Measurements from ENCODE around the gene DOCK9. TPM values are rescaled to one million over a fixed set of nuclear protein-coding genes. Genes with fewer than 3 reads are reported as not detected.
A peak's percentile ranks its signal among the peaks of the same experiment; 100 is the strongest.

Gene DOCK9
- total RNA-seq, 2 donors from 2014 or later, result 25.4 to 26.7 TPM

DNA sequence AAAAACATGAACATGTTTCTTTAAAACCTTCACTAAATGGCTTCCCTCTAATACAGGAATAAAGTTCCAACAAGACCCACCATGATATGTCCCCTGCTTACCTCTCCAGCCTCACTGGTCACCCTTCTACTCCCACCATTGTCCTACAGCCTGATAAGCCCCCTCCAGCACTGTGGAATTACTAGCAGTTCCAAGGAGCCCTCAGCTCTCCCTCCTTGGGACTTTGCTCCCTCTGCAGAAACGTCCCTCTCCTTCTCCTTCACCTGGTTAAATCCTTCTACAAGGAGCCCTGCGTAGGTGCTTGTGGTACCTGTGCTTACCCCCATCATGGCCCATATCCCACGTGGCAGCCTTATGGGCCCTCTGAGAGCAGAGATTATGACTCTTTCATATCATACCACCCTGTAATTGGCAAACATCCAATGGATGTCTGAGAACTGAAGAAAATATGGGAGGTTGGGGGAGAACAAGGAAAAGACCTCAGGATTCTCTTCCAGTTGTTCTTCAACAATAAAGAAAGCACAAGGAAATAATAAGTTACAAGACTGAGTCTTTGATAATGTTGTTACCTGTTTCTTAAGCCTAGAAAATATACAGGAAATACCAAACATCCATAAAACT is 26.1 kb upstream of the DOCK9 start:
- no peaks in the 10 kb centered on the region for H3K9me3 Mint-ChIP-seq
- no peaks in the 10 kb centered on the region for H3K36me3 Mint-ChIP-seq
- no peak for ATAC-seq
- H3K27ac Mint-ChIP-seq, result no peak overlapping the region
- peaks cover 26 to 35% of the 10 kb centered on the region in 2 donors for H3K4me1 Mint-ChIP-seq (ENCODE audit: low read depth in 2 of 2)
- no peak for DNase-seq (ENCODE audit: low spot score)
- peaks cover 0 to 2% of the 10 kb centered on the region in 2 donors for H3K27me3 Mint-ChIP-seq
- H3K4me3 Mint-ChIP-seq, result no peak overlapping the region

DNA sequence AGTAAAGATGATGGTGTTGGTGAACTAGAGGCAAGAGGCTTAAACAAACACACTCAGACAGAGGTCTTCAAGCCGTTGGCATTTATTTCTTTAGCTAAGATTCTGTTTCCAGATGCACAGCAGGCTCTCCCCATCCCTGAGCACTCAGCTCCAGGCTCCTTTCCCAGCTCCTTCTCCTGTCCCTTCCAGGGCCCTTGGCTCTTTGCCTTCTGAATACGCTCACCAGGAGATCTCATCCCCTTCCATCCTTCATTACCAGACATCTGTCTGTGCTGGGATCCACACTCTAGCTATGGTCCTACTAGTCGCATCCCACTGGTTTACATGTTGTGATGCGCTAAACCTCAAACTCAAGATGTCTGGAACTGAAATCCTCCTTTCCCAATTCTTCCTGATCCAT is 25.3 kb upstream of the DOCK9 start:
- H3K9me3 Mint-ChIP-seq, result no peaks in the 10 kb centered on the region
- H3K27ac Mint-ChIP-seq, result no peak overlapping the region
- H3K36me3 Mint-ChIP-seq, result no peaks in the 10 kb centered on the region
- ATAC-seq (no peak), DNase-seq (ENCODE audit: low spot score) (no peak)
- no peak overlapping the region for H3K4me3 Mint-ChIP-seq
- H3K4me1 Mint-ChIP-seq (ENCODE audit: low read depth in 2 of 2), result peaks cover 34 to 43% of the 10 kb centered on the region in 2 donors
- H3K27me3 Mint-ChIP-seq, result peaks cover 0 to 2% of the 10 kb centered on the region in 2 donors

DNA sequence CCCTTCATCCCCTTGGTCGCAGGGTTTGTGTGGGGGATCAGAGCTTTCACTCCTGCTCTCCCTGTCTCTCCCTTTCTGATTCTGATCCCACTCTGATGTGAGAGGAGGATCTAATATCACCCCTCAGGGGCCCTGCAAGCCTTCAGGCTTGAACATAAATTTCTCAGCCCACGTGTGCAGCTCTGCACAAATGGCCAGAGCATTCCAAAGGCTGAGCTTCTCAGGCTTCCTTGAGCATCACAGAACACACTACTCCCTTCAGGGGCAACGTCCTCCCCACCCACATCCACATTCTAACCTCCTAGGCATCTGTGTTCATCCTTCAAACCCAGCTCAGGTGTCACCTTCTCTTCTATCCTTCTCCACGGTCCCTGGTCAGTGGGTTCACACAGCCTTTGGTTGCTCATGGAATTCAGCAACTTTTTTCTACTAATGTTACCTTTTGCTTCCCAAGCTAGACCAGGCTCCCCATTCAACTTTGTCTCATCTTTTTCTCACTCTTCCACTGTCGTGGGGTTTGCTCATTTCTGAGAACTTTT is 24.4 kb upstream of the DOCK9 start:
- peaks cover 37 to 52% of the 10 kb centered on the region in 2 donors for H3K4me1 Mint-ChIP-seq (ENCODE audit: low read depth in 2 of 2)
- H3K9me3 Mint-ChIP-seq, result no peaks in the 10 kb centered on the region
- no peak overlapping the region for H3K27ac Mint-ChIP-seq
- H3K4me3 Mint-ChIP-seq, result no peak overlapping the region
- H3K36me3 Mint-ChIP-seq, result no peaks in the 10 kb centered on the region
- peaks cover 0 to 2% of the 10 kb centered on the region in 2 donors for H3K27me3 Mint-ChIP-seq
- no peak for ATAC-seq
- DNase-seq (ENCODE audit: low spot score), result no peak

DNA sequence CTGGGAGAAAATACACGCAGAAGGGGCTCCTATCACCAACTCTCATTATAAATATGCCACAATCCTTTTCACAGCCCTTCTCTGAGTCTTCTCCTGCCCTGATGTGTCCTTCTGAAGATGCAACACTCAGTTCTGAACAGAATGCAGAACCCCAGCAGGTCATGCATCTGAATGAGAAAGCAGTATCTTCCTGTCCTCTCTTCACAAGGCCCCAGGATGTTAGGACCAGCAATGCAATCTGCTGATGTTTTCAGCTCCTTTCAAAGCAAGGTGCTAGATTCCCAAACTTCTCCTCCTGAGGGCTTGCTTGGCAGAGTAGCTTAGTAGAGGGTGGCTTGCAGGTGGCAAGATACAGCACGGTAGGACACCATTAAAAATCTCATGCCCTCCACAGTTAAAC is 22.3 kb upstream of the DOCK9 start:
- no peak for DNase-seq (ENCODE audit: low spot score)
- Mint-ChIP-seq H3K36me3 (no peaks in the 10 kb centered on the region), H3K4me1 (ENCODE audit: low read depth in 2 of 2) (peaks cover 40 to 53% of the 10 kb centered on the region in 2 donors), H3K4me3 (no peak overlapping the region), H3K27me3 (peaks cover 0 to 2% of the 10 kb centered on the region in 2 donors), H3K9me3 (no peaks in the 10 kb centered on the region), H3K27ac (peak overlapping the region in 1 of 2 donors; percentile 22)
- no peak for ATAC-seq

DNA sequence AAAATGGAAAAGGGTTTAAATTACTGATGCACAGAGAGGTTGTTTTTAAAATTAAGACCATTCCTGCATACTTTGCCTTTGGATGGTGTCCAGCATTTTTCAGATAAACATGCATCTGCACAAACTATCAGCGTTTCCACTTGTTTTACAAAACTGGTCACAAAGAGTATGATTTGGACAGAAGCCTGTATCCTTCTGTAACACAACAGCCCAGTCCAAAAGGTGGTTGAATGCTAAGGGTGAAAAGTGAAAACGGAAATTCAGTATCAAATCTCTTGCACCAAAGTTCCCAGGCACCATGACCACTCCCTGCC is 21.7 kb upstream of the DOCK9 start:
- Mint-ChIP-seq H3K36me3 (no peaks in the 10 kb centered on the region), H3K27ac (no peak overlapping the region), H3K4me3 (no peak overlapping the region)

DNA sequence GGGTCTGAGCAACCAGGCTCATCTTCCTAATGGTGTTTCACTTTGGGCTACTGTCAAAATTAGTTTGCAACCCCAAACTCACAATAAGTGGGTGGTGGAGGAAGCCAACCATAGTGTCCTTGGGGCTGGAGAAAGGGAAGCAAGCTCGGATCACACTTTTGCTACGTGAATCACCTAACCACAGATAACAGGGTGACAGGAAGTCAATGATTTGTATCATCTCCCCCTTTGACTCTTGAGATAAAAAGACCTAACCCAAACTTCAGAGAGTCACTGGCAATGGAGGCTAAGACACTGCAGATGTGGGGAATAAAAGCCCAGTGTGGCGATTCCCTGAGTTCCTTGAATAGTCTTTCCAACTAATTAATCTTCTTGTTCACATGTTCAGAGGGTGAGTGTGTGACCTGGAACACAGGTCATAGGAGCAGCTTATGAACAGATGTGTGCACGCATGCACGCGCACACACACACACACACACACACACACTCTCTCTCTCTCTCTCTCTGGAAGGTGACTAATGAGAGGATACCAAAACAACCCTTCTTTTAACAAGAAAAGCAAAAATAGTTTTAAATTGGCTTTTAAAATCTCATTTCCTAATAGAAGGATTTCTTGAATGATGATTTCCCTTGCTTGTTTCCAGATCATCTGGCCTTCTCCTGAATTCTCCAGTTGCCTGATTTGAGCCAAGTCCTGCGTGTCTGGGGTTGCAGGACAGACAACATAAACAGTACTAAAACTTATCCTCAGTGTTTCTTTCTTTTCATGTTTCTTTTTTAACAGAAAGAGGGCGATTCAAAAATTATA is 21.2 kb upstream of the DOCK9 start:
- no peaks in the 10 kb centered on the region for H3K36me3 Mint-ChIP-seq
- H3K27me3 Mint-ChIP-seq, result peaks cover 0 to 2% of the 10 kb centered on the region in 2 donors
- H3K9me3 Mint-ChIP-seq, result no peaks in the 10 kb centered on the region
- DNase-seq (ENCODE audit: low spot score), result no peak
- H3K4me1 Mint-ChIP-seq (ENCODE audit: low read depth in 2 of 2), result peaks cover 40 to 53% of the 10 kb centered on the region in 2 donors
- ATAC-seq, result peak in 1 of 2 donors; percentile 47
- H3K27ac Mint-ChIP-seq, result no peak overlapping the region
- no peak overlapping the region for H3K4me3 Mint-ChIP-seq

More for the DNA sequence above, 21.7 kb upstream of the DOCK9 start:
- peaks cover 40 to 53% of the 10 kb centered on the region in 2 donors for H3K4me1 Mint-ChIP-seq (ENCODE audit: low read depth in 2 of 2)
- ATAC-seq (no peak), DNase-seq (ENCODE audit: low spot score) (no peak)
- peaks cover 0 to 2% of the 10 kb centered on the region in 2 donors for H3K27me3 Mint-ChIP-seq
- no peaks in the 10 kb centered on the region for H3K9me3 Mint-ChIP-seq

DNA sequence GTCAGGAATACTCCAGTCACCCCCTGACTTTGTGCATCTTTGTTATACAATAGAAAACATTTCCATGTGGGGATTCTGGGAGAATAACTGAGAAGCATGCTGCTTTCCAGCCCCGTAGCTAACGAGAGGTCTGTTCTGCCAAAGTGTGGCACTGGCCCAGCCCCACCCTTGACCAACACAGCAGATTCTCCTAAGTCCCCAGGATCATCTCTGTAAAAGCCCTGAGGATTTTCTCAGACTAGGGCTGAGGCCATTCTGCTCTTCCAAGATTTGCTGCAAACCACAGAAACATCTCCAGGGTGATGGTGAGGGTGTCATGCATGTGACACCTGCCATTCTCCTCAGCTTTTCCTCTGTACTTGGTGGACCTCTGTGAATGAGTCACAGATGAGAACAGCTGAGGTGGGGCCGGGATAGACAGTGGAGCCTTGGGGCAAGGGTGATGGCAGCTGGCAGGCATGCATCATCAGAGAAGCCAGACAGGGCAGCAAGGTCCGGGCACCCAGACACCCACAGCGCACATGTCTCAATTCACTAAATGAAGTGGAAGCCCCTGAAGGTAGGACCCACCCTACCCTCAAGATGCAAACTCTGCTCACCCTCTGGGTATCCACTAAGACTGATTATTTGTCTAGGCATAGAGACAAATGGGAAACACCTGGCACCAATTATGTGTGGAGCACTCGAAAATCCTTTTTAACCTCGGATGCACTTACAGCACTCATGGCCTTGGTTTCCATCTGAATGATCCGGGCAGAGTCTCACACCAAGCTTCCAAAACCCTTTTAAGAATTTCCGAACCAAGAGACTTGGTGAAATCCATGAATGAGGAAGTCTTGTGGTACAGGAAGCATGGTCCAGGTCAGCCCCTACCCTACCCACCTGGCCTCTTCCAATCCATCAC is 20.1 kb upstream of the DOCK9 start:
- H3K36me3 Mint-ChIP-seq, result no peaks in the 10 kb centered on the region
- peaks cover 0 to 2% of the 10 kb centered on the region in 2 donors for H3K27me3 Mint-ChIP-seq
- H3K27ac Mint-ChIP-seq, result no peak overlapping the region
- no peak overlapping the region for H3K4me3 Mint-ChIP-seq
- peaks cover 40 to 44% of the 10 kb centered on the region in 2 donors for H3K4me1 Mint-ChIP-seq (ENCODE audit: low read depth in 2 of 2)
- ATAC-seq (no peak), DNase-seq (ENCODE audit: low spot score) (no peak)
- H3K9me3 Mint-ChIP-seq, result no peaks in the 10 kb centered on the region

DNA sequence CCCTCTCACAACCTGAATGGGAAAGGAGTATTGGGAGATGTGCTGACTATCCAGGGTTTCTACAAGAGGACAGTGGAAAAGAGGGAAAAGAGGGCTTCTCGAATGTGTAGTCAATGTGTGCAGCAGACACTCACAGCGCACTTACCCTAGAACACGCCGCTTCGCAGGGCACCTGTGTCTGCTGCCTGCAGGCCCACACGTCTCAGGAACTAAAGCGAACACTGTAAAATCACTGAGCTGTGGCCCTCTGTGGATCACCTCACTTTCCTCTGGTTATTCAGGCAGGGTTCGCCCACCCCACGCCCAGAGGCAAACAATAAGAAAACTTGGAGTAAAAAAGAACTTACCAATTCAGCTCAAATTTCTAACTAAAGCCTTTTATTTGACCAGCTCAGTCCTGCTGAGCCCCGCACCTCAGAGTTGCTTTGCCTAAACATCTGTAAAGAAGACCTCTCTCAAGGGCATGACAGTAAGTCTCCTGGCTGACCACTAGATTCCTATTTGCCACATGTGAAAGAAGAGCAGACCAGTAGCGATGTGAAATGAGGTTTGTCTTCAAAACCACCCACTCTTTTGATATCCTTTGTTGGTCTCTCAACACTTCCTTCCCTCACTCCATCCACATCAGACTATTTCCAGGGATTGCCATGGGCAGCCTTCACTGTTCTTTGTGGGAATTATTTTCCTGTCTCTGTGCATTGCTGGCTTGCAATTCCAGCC is 19.3 kb upstream of the DOCK9 start:
- no peak overlapping the region for H3K4me3 Mint-ChIP-seq
- no peak for DNase-seq (ENCODE audit: low spot score)
- no peaks in the 10 kb centered on the region for H3K36me3 Mint-ChIP-seq
- H3K27ac Mint-ChIP-seq, result no peak overlapping the region
- peaks cover 0 to 2% of the 10 kb centered on the region in 2 donors for H3K27me3 Mint-ChIP-seq
- ATAC-seq, result no peak
- H3K9me3 Mint-ChIP-seq, result no peaks in the 10 kb centered on the region
- peaks cover 35 to 40% of the 10 kb centered on the region in 2 donors for H3K4me1 Mint-ChIP-seq (ENCODE audit: low read depth in 2 of 2)

DNA sequence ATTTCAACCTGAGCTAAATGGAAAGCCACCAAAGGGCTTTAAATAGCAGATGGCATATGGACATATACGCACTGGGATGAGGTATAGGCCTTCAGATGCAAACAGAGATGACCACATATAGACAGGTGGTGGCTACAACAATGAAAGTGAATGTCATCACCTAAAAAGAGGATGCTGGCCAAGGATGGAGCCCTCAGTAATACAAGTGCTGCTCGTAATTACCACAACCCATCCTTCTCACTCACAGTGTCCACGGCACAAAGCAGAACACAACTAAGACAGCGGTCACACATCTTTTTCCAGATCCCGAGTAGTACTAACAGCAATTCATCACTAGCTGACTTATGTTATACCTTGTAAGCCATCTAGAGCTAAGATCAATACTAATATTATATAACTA is 18.2 kb upstream of the DOCK9 start:
- Mint-ChIP-seq H3K4me1 (ENCODE audit: low read depth in 2 of 2) (peaks cover 30 to 37% of the 10 kb centered on the region in 2 donors), H3K27me3 (peaks cover 0 to 2% of the 10 kb centered on the region in 2 donors), H3K9me3 (no peaks in the 10 kb centered on the region), H3K27ac (no peak overlapping the region), H3K36me3 (no peaks in the 10 kb centered on the region), H3K4me3 (no peak overlapping the region)
- no peak for DNase-seq (ENCODE audit: low spot score)
- no peak for ATAC-seq

DNA sequence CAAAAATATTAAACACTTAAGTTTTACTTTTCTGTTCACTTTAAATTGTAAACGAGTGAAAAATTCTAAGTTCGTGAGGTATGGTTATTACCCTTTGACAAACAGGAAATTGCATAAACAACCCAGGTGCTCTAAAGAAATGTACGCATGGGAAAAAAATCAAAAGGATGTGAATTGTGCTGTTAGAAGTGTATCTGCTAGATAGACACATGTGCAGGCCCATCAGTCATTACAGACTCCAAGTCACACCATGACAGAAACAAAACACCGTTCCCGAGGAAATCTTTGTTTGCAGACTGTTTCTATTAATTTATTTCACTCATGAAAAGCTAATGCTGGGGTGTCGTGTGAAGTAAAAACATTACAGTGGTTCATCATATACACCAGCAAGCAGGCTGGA is 17.0 kb upstream of the DOCK9 start:
- no peak overlapping the region for H3K4me3 Mint-ChIP-seq
- H3K4me1 Mint-ChIP-seq (ENCODE audit: low read depth in 2 of 2), result peaks cover 21 to 27% of the 10 kb centered on the region in 2 donors
- no peaks in the 10 kb centered on the region for H3K9me3 Mint-ChIP-seq
- DNase-seq (ENCODE audit: low spot score) (no peak), ATAC-seq (no peak)
- no peaks in the 10 kb centered on the region for H3K36me3 Mint-ChIP-seq
- no peak overlapping the region for H3K27ac Mint-ChIP-seq
- H3K27me3 Mint-ChIP-seq, result peaks cover 0 to 2% of the 10 kb centered on the region in 2 donors

DNA sequence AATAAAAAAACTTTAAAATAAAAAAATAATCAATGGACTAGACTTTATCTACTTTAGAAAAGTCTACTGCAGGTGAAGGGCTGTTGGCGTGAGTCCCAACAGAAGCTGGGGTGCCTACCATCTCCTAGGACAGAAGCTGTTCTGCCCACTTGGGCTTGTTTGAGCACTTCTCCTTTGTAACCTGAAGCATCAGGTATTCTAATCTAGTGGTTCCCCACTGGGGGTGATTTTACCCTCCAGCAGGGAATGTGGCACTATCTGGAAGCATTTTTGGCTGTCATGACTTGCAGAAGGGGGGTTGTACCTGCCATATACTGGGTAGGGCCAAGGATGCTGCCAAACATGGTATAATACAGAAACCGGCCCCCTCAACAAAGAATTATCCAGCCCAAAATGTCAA is 16.2 kb upstream of the DOCK9 start:
- H3K27me3 Mint-ChIP-seq, result no peaks in the 10 kb centered on the region
- no peak overlapping the region for H3K4me3 Mint-ChIP-seq
- ATAC-seq (no peak), DNase-seq (ENCODE audit: low spot score) (no peak)
- no peaks in the 10 kb centered on the region for H3K9me3 Mint-ChIP-seq
- no peak overlapping the region for H3K27ac Mint-ChIP-seq
- H3K4me1 Mint-ChIP-seq (ENCODE audit: low read depth in 2 of 2), result peaks cover 15 to 19% of the 10 kb centered on the region in 2 donors
- H3K36me3 Mint-ChIP-seq, result no peaks in the 10 kb centered on the region

DNA sequence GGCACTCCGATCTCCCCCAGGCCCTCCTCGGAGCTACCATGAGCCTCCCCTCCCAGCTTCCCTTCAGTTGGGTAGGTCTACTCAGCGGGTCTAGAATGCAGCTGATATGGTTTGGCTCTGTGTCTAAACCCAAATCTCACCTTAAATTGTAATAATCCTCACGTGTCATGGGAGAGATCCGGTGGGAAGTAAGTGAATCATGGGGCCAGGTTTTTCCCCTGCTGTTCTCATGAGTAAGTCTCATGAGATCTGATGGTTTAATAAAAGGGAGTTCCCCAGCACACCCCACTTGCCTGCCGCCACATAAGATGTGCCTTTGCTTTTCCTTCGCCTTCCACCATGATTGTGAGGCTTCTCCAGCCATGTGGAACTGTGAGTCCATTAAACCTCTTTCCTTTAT is 14.5 kb upstream of the DOCK9 start:
- Mint-ChIP-seq H3K27me3 (no peaks in the 10 kb centered on the region), H3K4me3 (no peak overlapping the region), H3K4me1 (ENCODE audit: low read depth in 2 of 2) (peaks cover 2 to 4% of the 10 kb centered on the region in 2 donors), H3K27ac (no peak overlapping the region), H3K9me3 (no peaks in the 10 kb centered on the region), H3K36me3 (no peaks in the 10 kb centered on the region)
- ATAC-seq, result no peak
- no peak for DNase-seq (ENCODE audit: low spot score)

DNA sequence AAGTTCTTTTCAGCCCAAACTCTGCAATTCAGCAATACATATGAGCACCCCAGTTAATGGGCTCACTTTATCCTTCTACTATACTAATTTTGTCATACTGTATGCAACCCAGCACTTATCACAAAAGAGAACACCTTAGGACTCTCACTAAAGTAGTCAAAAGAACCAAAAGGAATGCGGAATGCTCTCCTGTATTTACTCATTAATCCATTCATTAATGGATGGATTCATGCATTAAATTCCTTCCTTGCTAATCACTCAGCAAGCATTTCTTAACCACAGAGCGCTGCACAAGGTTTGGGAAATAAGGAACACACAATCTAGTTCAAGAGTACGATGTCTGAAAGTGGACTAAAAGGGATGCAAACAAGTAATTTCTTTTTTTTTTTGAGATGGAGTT is 12.8 kb upstream of the DOCK9 start:
- no peaks in the 10 kb centered on the region for H3K4me1 Mint-ChIP-seq (ENCODE audit: low read depth in 2 of 2)
- no peak overlapping the region for H3K27ac Mint-ChIP-seq
- no peaks in the 10 kb centered on the region for H3K36me3 Mint-ChIP-seq
- no peaks in the 10 kb centered on the region for H3K9me3 Mint-ChIP-seq
- no peaks in the 10 kb centered on the region for H3K27me3 Mint-ChIP-seq
- DNase-seq (ENCODE audit: low spot score) (no peak), ATAC-seq (no peak)
- H3K4me3 Mint-ChIP-seq, result no peak overlapping the region

Data from natural killer cell treated with Interleukin-12 subunit alpha and Interleukin-12 subunit beta and Interleukin-15 and Interleukin-18, amount 100 ng/mL, for 72 hours (primary cell).